Stomach (tissue), 4 donors: ENCODE measurements around the gene EAF1.

Experiments used
- EP300 ChIP-seq: sonication (generic); formaldehyde crosslinking; IDR thresholded peaks from one replicate; pipeline ENCODE4 v1.6.1; 2017; ENCODE audit warnings: antibody characterized with exemption
- POLR2A ChIP-seq, 4 donors: fragments of 450-650 bp; IDR thresholded peaks; one replicate each; pipeline ENCODE4 v1.6.1; 2016; ENCODE audit warnings: antibody characterized with exemption in 4 of 4, control low read depth in 2 of 4, mild to moderate bottlenecking in 1 of 4, moderate library complexity in 1 of 4
- TF ChIP-seq, protein P1 (sequence below), 7 experiments: fragments of 450-650 bp in 4 of 7; fragments of 200-600 bp in 3 of 7; sonication (generic) in 3 of 7; IDR thresholded peaks; one replicate each; pipeline ENCODE4 v1.5.1; 2016 to 2019; ENCODE audit warnings: antibody characterized with exemption in 7 of 7, control low read depth in 2 of 7, mild to moderate bottlenecking in 1 of 7

DNA sequence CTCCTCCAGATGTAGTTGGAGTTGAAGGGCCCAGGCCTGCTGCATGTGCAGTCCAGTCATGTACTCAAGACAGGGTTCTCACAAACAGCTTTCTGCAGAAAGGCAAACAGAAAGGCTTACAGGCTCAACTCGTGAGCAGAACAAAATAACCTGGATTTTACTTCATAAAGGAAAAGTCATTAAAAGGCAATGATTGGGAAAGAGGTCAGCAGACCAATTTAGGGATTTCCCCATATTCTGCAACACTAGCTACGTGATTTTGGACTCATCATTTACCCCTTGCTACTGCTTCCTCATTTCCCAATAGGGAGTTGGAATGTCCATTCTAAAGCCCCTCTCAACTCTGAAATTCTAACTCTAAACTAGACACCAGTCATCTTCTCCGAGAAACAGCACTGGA lies 18.2 kb upstream of the EAF1 start:
- TF ChIP-seq, protein P1, sequence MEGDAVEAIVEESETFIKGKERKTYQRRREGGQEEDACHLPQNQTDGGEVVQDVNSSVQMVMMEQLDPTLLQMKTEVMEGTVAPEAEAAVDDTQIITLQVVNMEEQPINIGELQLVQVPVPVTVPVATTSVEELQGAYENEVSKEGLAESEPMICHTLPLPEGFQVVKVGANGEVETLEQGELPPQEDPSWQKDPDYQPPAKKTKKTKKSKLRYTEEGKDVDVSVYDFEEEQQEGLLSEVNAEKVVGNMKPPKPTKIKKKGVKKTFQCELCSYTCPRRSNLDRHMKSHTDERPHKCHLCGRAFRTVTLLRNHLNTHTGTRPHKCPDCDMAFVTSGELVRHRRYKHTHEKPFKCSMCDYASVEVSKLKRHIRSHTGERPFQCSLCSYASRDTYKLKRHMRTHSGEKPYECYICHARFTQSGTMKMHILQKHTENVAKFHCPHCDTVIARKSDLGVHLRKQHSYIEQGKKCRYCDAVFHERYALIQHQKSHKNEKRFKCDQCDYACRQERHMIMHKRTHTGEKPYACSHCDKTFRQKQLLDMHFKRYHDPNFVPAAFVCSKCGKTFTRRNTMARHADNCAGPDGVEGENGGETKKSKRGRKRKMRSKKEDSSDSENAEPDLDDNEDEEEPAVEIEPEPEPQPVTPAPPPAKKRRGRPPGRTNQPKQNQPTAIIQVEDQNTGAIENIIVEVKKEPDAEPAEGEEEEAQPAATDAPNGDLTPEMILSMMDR (IDR thresholded peaks at IDR 0.05): no peak
- no peak for TF ChIP-seq POLR2A (IDR thresholded peaks at IDR 0.05)
- no peak for TF ChIP-seq EP300
